DOHH2 (cell line): ENCODE data around the gene MRPL40.
A peak's percentile ranks its signal among the peaks of the same experiment; 100 is the strongest.

Experiments
- H3F3A ChIP-seq: fragments of 200-600 bp; sonication (generic), shearing (Covaris generic); 2 replicates; pipeline ENCODE4 v1.6.0; 2016; ENCODE audit warnings: antibody characterized with exemption, mild to moderate bottlenecking; ENCODE audit not compliant: control insufficient read depth, insufficient read depth
- H3K27ac ChIP-seq: fragments of 200-600 bp; sonication (generic); 2 replicates; pipeline ENCODE4 v1.5.1; 2014; ENCODE audit warnings: low read depth, mild to moderate bottlenecking, low read length, moderate library complexity
- H3K27me3 ChIP-seq: fragments of 200-600 bp; sonication (generic); 2 replicates; pipeline ENCODE4 v1.6.1; 2014; ENCODE audit warnings: mild to moderate bottlenecking, low read length, mixed read lengths; ENCODE audit not compliant: control insufficient read depth
- H3K36me3 ChIP-seq: fragments of 200-600 bp; sonication (generic); 2 replicates; pipeline ENCODE4 v1.6.1; 2014; ENCODE audit warnings: mild to moderate bottlenecking, low read length, moderate library complexity, mixed read lengths; ENCODE audit not compliant: control insufficient read depth
- H3K4me1 ChIP-seq: fragments of 200-600 bp; sonication (generic); 2 replicates; pipeline ENCODE4 v1.6.1; 2014; ENCODE audit warnings: mild to moderate bottlenecking, low read length, mixed read lengths; ENCODE audit not compliant: control insufficient read depth
- H3K4me2 ChIP-seq: fragments of 200-600 bp; sonication (generic); 2 replicates; pipeline ENCODE4 v1.6.0; 2014; ENCODE audit warnings: mild to moderate bottlenecking, low read length, moderate library complexity
- H3K4me3 ChIP-seq: fragments of 200-600 bp; sonication (generic); 2 replicates; pipeline ENCODE4 v1.5.1; 2014; ENCODE audit warnings: mild to moderate bottlenecking, low read length, mixed read lengths
- H3K79me2 ChIP-seq: fragments of 200-600 bp; sonication (generic); 2 replicates; pipeline ENCODE4 v1.6.1; 2014; ENCODE audit warnings: mild to moderate bottlenecking, low read length, mixed read lengths; ENCODE audit not compliant: control insufficient read depth
- H3K9me2 ChIP-seq: fragments of 200-600 bp; sonication (generic); replicated peaks from 2 replicates; pipeline ENCODE4 v1.6.1; 2014; ENCODE audit warnings: mild to moderate bottlenecking, low read length, mixed read lengths; ENCODE audit not compliant: control insufficient read depth
- H3K9me3 ChIP-seq: fragments of 200-600 bp; sonication (generic); 2 replicates; pipeline ENCODE4 v1.6.1; 2014; ENCODE audit warnings: antibody characterized with exemption, low read length, mixed read lengths; ENCODE audit not compliant: control insufficient read depth, insufficient read depth
- H4K20me1 ChIP-seq: fragments of 200-600 bp; sonication (generic); 2 replicates; pipeline ENCODE4 v1.6.0; 2014; ENCODE audit warnings: low read depth, mild to moderate bottlenecking, antibody characterized with exemption, low read length, moderate library complexity; ENCODE audit not compliant: control insufficient read depth, insufficient read depth
- CTCF ChIP-seq: fragments of 200-600 bp; sonication (generic); IDR thresholded peaks from one replicate; pipeline ENCODE4 v1.5.1; 2014; ENCODE audit warnings: antibody characterized with exemption, mild to moderate bottlenecking, low read depth, low read length; ENCODE audit not compliant: poor library complexity, severe bottlenecking
- EZH2phosphoT487 ChIP-seq: fragments of 200-600 bp; sonication (generic); IDR thresholded peaks from 2 replicates; pipeline ENCODE4 v1.6.1; 2017; ENCODE audit warnings: borderline replicate concordance, mild to moderate bottlenecking, antibody characterized with exemption, low read length, moderate library complexity, mixed read lengths

The MRPL40 gene

GRCh38 chr22:19446603-19447329 lies 14.4 kb downstream of the MRPL40 start:
- Histone ChIP-seq H3K9me2 (no peaks in the 10 kb centered on the region), H3K36me3 (peaks cover 70% of the 10 kb centered on the region), H4K20me1 (0 out of 2 replicates have a peak, but pooled peaks cover 12% of the 10 kb centered on the region), H3K9me3 (no peaks in the 10 kb centered on the region), H3K4me2 (peak overlapping the region; percentile 98), H3K27me3 (no peaks in the 10 kb centered on the region), H3K27ac (peak overlapping the region; percentile 78), H3F3A (peaks cover 10% of the 10 kb centered on the region; the same call in 1 of the 2 replicates), H3K4me3 (peak overlapping the region; percentile 97), H3K79me2 (peaks cover 79% of the 10 kb centered on the region), H3K4me1 (peaks cover 24% of the 10 kb centered on the region)
- TF ChIP-seq EZH2phosphoT487 (no peak), CTCF (no peak)

- Histone ChIP-seq H3K27me3 (no peaks in the 10 kb centered on the region), H3K4me2 (peak within 1 kb of the TSS; percentile 98), H3K9me2 (no peaks in the 10 kb centered on the region), H3K4me1 (peaks cover 24% of the 10 kb centered on the region), H3K27ac (peak within 1 kb of the TSS; percentile 78), H3K4me3 (peak within 1 kb of the TSS; percentile 97), H4K20me1 (0 out of 2 replicates have a peak, but pooled peaks cover 12% of the 10 kb centered on the region), H3K36me3 (peaks cover 69% of the 10 kb centered on the region), H3F3A (peaks cover 10% of the 10 kb centered on the region; the same call in 1 of the 2 replicates), H3K9me3 (no peaks in the 10 kb centered on the region), H3K79me2 (peaks cover 72% of the 10 kb centered on the region)
- TF ChIP-seq CTCF = no peak
- TF ChIP-seq EZH2phosphoT487 = no peak
Observed at GRCh38 chr22:19447330-19448075, 15.2 kb downstream of the MRPL40 start, which contains the start of gene C22orf39. TSS of gene C22orf39 (minus strand) at chr22:19447711. CDS start at chr22:19447688, 23 bp downstream.

GRCh38 chr22:19448076-19448607 lies 15.8 kb downstream of the MRPL40 start:
- Histone ChIP-seq H4K20me1 (0 out of 2 replicates have a peak, but pooled peaks cover 9% of the 10 kb centered on the region), H3K27ac (peak overlapping the region; percentile 78), H3K4me2 (peak overlapping the region; percentile 98), H3K36me3 (peaks cover 71% of the 10 kb centered on the region), H3K4me3 (peak overlapping the region; percentile 97), H3F3A (peaks cover 10% of the 10 kb centered on the region; the same call in 1 of the 2 replicates), H3K79me2 (peaks cover 65% of the 10 kb centered on the region), H3K27me3 (no peaks in the 10 kb centered on the region), H3K9me3 (no peaks in the 10 kb centered on the region), H3K9me2 (no peaks in the 10 kb centered on the region), H3K4me1 (peaks cover 24% of the 10 kb centered on the region)
- TF ChIP-seq CTCF (no peak), EZH2phosphoT487 (no peak)
